Measurements from ENCODE around the gene FAM120B.

GRCh38 chr6:170369403-170369802 lies 62.8 kb downstream of the FAM120B start:
- no peak for TF ChIP-seq CTCF (conservative IDR thresholded peaks at IDR 0.05 in 1 of 2, IDR thresholded peaks at IDR 0.05 in 1 of 2; ENCODE audit: low read depth in 1 of 2, low read length in 2 of 2)
- no peak for TF ChIP-seq EZH2 (IDR thresholded peaks at IDR 0.05; ENCODE audit: low read length, missing control alignments)
